HepG2 (cell line): ENCODE measurements around the gene NPTXR. TPM values are rescaled to one million over a fixed set of nuclear protein-coding genes. Genes with fewer than 3 reads are reported as not detected.

Source experiments
- EED ChIP-seq: sonication (generic); formaldehyde crosslinking; IDR thresholded peaks from 2 replicates; pipeline ENCODE4 v1.5.0; 2020; ENCODE audit warnings: mild to moderate bottlenecking, missing genetic modification reagents
- FOXO1 ChIP-seq: sonication (generic); formaldehyde crosslinking; IDR thresholded peaks from 2 replicates; pipeline ENCODE4 v1.4.0; 2020; ENCODE audit warnings: missing genetic modification reagents
- GATAD2A ChIP-seq: IDR thresholded peaks from 2 replicates; pipeline ENCODE4 v1.6.1; 2016
- HNRNPL ChIP-seq: fragments of 200-400 bp; formaldehyde crosslinking; IDR thresholded peaks from 2 replicates; pipeline ENCODE4 v1.6.1; 2017; ENCODE audit warnings: mild to moderate bottlenecking, low read depth, low read length
- HOXA5 ChIP-seq: sonication (generic); formaldehyde crosslinking; IDR thresholded peaks from 2 replicates; pipeline ENCODE4 v1.4.0; 2020; ENCODE audit warnings: missing genetic modification reagents
- HOXD1 ChIP-seq: sonication (generic); formaldehyde crosslinking; IDR thresholded peaks from 2 replicates; pipeline ENCODE4 v1.5.0; 2020; ENCODE audit warnings: missing genetic modification reagents
- LBX2 ChIP-seq: sonication (generic); formaldehyde crosslinking; IDR thresholded peaks from 2 replicates; pipeline ENCODE4 v1.5.0; 2020; ENCODE audit warnings: missing genetic modification reagents, mild to moderate bottlenecking, borderline replicate concordance
- PHB2 ChIP-seq: fragments of 450-650 bp; IDR thresholded peaks from 2 replicates; pipeline ENCODE4 v1.6.1; 2018; ENCODE audit not compliant: partially characterized antibody
- RARG ChIP-seq: sonication (generic); formaldehyde crosslinking; IDR thresholded peaks from 2 replicates; pipeline ENCODE4 v1.4.0; 2020; ENCODE audit warnings: low read depth, mild to moderate bottlenecking, missing genetic modification reagents
- RFXAP ChIP-seq: sonication (generic); formaldehyde crosslinking; IDR thresholded peaks from 2 replicates; pipeline ENCODE4 v1.4.0; 2020; ENCODE audit warnings: missing genetic modification reagents, borderline replicate concordance
- TOE1 ChIP-seq: sonication (generic); formaldehyde crosslinking; IDR thresholded peaks from 2 replicates; pipeline ENCODE4 v1.4.0; 2020; ENCODE audit warnings: mild to moderate bottlenecking, missing genetic modification reagents
- WIZ ChIP-seq: sonication (generic); formaldehyde crosslinking; IDR thresholded peaks from 2 replicates; pipeline ENCODE4 v1.5.1; 2020; ENCODE audit warnings: mild to moderate bottlenecking, missing genetic modification reagents
- ZBTB38 ChIP-seq: sonication (generic); formaldehyde crosslinking; IDR thresholded peaks from 2 replicates; pipeline ENCODE4 v1.5.1; 2020; ENCODE audit warnings: mild to moderate bottlenecking, missing genetic modification reagents
- ZBTB39 ChIP-seq: sonication (generic); formaldehyde crosslinking; IDR thresholded peaks from 2 replicates; pipeline ENCODE4 v1.5.0; 2020; ENCODE audit warnings: missing genetic modification reagents
- ZBTB7A ChIP-seq: sonication (generic); formaldehyde crosslinking; IDR thresholded peaks from 2 replicates; pipeline ENCODE4 v1.8.0; 2022; ENCODE audit warnings: mild to moderate bottlenecking, missing genetic modification reagents
- ZBTB8A ChIP-seq: sonication (generic); formaldehyde crosslinking; IDR thresholded peaks from 2 replicates; pipeline ENCODE4 v1.4.0; 2020; ENCODE audit warnings: mild to moderate bottlenecking, low read depth, missing genetic modification reagents, borderline replicate concordance
- ZGPAT ChIP-seq: IDR thresholded peaks from 2 replicates; pipeline ENCODE4 v1.6.1; 2016; ENCODE audit warnings: mild to moderate bottlenecking
- ZKSCAN5 ChIP-seq: sonication (generic); formaldehyde crosslinking; IDR thresholded peaks from 2 replicates; pipeline ENCODE4 v1.5.1; 2020; ENCODE audit warnings: mild to moderate bottlenecking, missing genetic modification reagents
- ZNF484 ChIP-seq: sonication (generic); formaldehyde crosslinking; IDR thresholded peaks from 2 replicates; pipeline ENCODE4 v1.5.1; 2020; ENCODE audit warnings: mild to moderate bottlenecking, low read depth, missing genetic modification reagents, borderline replicate concordance
- ZNF576 ChIP-seq: sonication (generic); formaldehyde crosslinking; IDR thresholded peaks from 2 replicates; pipeline ENCODE4 v1.4.0; 2020; ENCODE audit warnings: mild to moderate bottlenecking, missing genetic modification reagents
- ZUFSP ChIP-seq: sonication (generic); formaldehyde crosslinking; IDR thresholded peaks from 2 replicates; pipeline ENCODE4 v1.9.0; 2021; ENCODE audit warnings: missing genetic modification reagents, mild to moderate bottlenecking, borderline replicate concordance
- polyA plus RNA-seq, 8 experiments: library from polyadenylated mRNA; depleted of rRNA in 3 of 8; stranded (reverse) in 7 of 8; unstranded in 1 of 8; fragments of >200 nt; fragmentation: Illumina TruSeq in 4 of 8; extraction: Trizol in 4 of 8; gene quantifications; 2 replicates each; pipeline versions ENCODE4 v1.2.1 to v1.2.3, GENCODE V29; 2011 to 2016; ENCODE audit warnings: low read depth in 4 of 8, missing spikeins in 1 of 8, mixed read lengths in 1 of 8; ENCODE audit not compliant: insufficient read depth in 1 of 8
- total RNA-seq, 5 experiments: library from RNA; depleted of rRNA; stranded (reverse); fragments of >200 nt; fragmentation: Illumina TruSeq; extraction: Trizol; gene quantifications; 2 replicates each; pipeline ENCODE4 v1.2.3, GENCODE V29; 2016; ENCODE audit warnings: low read depth in 1 of 5
- TF ChIP-seq, protein P1 (sequence below): sonication (generic); formaldehyde crosslinking; IDR thresholded peaks from 2 replicates; pipeline ENCODE4 v1.5.0; 2020; ENCODE audit warnings: missing genetic modification reagents
- TF ChIP-seq, protein P2 (sequence below): sonication (generic); formaldehyde crosslinking; IDR thresholded peaks from 2 replicates; pipeline ENCODE4 v1.4.0; 2020; ENCODE audit warnings: missing genetic modification reagents

Gene NPTXR
- total and polyA plus RNA-seq, 2 of the 13 experiments (the other 11 are each of a cell fraction or from before 2014, with no cell fraction given): 2.6 to 4.8 TPM

DNA sequence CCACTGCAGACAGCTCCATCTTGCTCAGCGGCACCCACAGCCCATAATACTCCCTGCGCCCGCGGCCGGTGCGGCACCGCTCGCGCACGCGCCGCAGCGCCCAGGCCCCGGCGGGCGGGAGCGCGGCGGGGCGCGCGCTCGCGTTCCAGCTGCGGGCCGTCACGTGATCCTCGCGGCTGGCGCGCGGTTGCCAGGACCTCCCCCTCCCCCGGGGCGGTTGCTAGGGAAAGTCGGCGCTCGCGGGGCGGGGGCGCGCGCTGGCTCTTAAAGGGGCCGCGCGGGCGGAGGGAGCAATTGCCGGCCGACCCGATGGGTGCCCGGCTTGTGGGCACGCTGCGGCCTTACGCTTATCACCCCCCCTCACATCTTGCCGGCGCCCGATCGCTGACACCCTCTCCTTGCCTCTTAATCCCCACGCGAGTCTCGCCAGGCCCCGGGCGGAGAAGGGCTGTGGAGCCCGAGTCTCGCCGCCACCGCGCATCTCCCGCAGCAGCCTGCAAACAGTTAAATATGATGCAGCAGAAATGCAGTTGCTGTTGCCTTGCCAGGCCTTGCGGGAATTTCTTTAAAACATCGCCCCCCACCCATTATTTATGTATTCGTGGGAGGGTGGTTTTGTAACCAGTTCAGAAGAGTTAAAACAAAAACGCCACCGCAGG is 28.5 kb upstream of the NPTXR start, which contains the start of gene CBX6 (continued):
- no peak for TF ChIP-seq FOXO1 (CRISPR knock-in tag)
- no peak for TF ChIP-seq ZBTB39 (CRISPR knock-in tag)
- TF ChIP-seq ZNF484: no peak
- TF ChIP-seq, protein P1, sequence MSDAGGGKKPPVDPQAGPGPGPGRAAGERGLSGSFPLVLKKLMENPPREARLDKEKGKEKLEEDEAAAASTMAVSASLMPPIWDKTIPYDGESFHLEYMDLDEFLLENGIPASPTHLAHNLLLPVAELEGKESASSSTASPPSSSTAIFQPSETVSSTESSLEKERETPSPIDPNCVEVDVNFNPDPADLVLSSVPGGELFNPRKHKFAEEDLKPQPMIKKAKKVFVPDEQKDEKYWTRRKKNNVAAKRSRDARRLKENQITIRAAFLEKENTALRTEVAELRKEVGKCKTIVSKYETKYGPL: no peak
- peak; percentile 72; the same call in 1 of the 2 replicates for TF ChIP-seq EED (CRISPR knock-in tag)
- TF ChIP-seq ZBTB38 (CRISPR knock-in tag): 0 out of 2 replicates have a peak, but pooled peaks have one; percentile 14
- no peak; the same call in 1 of the 2 replicates for TF ChIP-seq ZGPAT
- TF ChIP-seq WIZ (CRISPR knock-in tag): no peak
- no peak for TF ChIP-seq GATAD2A (CRISPR knock-in tag)
- no peak for TF ChIP-seq ZBTB8A
- no peak for TF ChIP-seq RARG (CRISPR knock-in tag)
- TF ChIP-seq HOXD1 (CRISPR knock-in tag): no peak
- TF ChIP-seq ZKSCAN5 (CRISPR knock-in tag): no peak
- peak; percentile 90 for TF ChIP-seq RFXAP
- TF ChIP-seq HNRNPL: 0 out of 2 replicates have a peak, but pooled peaks have one; percentile 26
- peak; percentile 34; the same call in 1 of the 2 replicates for TF ChIP-seq HOXA5
- TF ChIP-seq, protein P2, sequence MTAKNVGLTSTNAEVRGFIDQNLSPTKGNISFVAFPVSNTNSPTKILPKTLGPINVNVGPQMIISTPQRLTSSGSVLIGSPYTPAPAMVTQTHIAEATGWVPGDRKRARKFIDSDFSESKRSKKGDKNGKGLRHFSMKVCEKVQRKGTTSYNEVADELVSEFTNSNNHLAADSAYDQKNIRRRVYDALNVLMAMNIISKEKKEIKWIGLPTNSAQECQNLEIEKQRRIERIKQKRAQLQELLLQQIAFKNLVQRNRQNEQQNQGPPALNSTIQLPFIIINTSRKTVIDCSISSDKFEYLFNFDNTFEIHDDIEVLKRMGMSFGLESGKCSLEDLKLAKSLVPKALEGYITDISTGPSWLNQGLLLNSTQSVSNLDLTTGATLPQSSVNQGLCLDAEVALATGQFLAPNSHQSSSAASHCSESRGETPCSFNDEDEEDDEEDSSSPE (CRISPR knock-in tag): no peak
- no peak for TF ChIP-seq PHB2
- no peak for TF ChIP-seq ZUFSP (CRISPR knock-in tag)
- TF ChIP-seq TOE1: no peak
- TF ChIP-seq LBX2 (CRISPR knock-in tag): no peak
- no peak for TF ChIP-seq ZNF576 (CRISPR knock-in tag)
- no peak for TF ChIP-seq ZBTB7A (CRISPR knock-in tag)
